HG02970 (cell line): ENCODE data around the gene DMD.

Experiments
- ATAC-seq: cut with Tn5 transposase; IDR thresholded peaks from one replicate; pipeline ENCODE4 v1.9.1; 2021; ENCODE audit warnings: mild to moderate bottlenecking, moderate library complexity, moderate number of reproducible peaks; ENCODE audit not compliant: unreplicated experiment, low FRiP score

The DMD gene

DNA sequence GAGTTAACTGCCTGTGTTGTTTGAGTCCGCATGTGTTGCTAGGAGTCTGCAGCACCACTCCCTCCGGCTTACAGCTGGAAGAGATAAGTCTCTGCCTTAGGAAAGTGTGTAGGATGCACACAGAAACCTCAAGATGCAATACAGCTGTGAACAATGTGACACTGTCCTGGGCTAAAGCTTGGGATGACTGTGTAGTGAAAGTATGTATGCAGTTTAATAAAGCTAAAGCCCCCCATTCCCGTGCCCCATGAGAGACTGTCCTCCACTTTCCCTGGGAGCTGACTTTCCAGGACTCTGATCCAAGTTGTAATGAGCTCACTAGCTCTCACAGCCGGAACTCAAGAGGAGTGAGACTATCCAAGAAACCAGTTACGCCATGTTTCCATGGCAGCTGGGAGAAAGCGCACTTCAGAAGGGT is 1982.9 kb downstream of the DMD start:
- ATAC-seq, result peak; percentile 7

- ATAC-seq, result no peak
These were observed 1984.1 kb downstream of the DMD start for GRCh38 chrX:31227250-31227649.

DNA sequence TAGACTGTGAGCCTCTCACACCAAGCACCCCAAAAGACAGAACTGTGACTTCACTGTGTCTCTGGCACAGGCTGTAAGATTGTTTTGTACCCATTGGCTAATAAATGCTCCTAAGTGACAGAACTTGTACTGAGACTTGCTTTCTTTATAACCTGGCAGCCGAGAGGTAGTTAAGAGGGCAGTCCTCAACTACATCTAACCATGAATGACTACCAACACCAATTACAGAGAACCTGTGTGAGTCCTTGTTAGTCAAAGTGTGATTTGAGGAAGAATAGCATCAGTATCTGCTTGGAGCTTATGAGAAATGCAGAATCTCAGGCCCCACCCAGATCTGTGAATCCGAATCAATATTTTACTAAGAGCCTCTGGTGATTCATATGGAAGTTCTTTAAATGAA is 1985.5 kb downstream of the DMD start:
- ATAC-seq, result no peak

- no peak for ATAC-seq
These were observed 1986.9 kb downstream of the DMD start for GRCh38 chrX:31224381-31225012.

DNA sequence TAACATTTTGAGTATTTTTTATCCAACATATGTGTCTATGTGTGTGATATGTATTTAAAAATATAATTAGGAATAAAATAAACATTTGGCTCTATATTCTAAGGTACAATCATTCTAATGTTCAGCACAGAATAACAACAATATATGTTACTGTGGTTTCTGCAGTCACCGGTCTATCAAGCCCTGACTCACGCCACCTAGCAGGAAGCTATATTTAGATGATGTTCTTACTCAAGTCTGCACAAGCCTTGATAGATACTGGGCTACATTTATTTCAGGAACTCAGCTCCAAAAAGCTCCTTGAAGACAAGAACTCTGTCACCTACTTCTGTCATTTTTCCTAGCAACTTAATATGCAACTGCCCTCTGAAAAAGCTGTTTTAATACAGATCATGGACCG is 1987.5 kb downstream of the DMD start:
- ATAC-seq, result peak; percentile 67

- no peak for ATAC-seq
These were observed 1988.4 kb downstream of the DMD start for GRCh38 chrX:31222946-31223345.

GRCh38 chrX:31219174-31219573 is 1992.2 kb downstream of the DMD start:
- no peak for ATAC-seq

DNA sequence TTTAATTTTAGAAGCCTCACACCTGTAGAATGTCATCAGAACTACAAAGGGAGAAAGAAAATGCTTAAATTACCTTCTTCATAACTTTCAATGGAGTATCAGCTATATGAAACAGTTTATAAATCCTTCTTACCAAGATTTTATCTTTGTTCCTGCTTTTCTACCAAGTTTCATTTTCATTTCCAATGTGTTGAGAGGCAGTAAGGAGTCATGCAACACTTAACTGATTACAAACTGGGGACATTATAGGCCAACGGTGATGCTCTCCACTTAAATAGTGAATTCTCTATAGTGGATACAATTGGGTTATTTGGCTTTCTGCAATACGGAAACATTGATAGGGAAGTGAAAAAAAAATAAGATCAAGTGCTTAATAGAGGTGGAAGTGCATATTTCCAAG is 1994.3 kb downstream of the DMD start:
- no peak for ATAC-seq

GRCh38 chrX:31215277-31215815 is 1996.0 kb downstream of the DMD start:
- no peak for ATAC-seq

DNA sequence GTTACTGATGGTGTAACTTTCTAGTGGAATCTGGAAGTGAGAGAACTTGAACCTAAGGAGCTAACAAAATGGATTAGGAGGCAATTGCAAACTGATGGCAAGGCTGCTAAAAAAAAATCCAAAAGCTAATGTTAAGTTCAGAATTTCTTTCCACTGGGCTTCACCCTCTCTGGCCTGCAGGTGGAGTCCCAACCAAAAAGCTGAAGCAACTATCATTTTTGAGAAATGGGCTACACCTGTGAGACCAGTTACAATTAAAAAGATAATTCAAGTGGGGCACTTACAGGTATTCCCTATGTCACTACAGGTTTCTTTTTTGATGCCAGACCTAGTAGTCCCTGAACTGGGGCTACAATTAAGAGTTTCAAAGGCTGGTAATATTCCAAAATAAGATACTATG is 1997.4 kb downstream of the DMD start:
- ATAC-seq, result no peak

DNA sequence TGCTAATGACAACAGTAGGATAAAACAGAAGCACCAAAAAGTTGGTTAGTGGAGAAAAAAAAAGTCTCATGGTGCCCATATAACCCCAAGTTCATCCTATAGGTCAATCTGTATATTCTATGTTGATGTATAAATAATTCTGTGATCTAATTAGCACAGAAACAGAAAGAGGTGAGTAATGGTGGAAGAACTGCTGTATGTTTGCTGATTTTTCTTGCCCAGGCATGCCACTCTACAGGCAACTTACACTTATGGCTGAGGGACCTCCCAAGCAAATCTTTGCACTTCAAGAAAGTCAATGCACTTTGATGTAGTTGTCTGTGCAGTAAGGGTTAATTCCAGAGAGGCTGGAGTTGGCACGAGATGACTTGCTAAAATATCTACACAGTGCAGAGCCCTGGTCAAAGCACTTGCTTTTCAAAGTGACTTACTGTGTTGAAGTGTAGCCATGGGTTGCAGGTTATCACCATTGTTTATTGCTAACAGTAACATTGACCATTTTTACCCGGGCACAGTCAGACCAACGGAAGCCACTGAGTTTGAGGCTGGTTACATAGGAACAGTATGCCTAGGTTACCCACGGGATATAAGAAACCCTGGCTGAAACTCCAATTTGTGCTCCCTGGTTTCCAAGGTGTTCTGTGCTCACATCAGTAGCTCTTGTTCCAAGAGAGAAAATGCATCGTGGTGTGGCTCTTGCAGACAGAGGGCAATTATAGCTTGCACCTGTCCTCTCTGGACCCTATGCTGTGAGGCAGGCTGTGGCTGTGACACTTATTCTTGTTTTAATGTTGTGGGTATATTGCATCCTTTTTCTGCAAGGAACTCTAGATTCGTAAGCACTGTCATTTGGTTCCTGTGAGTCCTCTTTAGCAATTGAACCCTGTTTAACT is 1998.2 kb downstream of the DMD start:
- no peak for ATAC-seq

DNA sequence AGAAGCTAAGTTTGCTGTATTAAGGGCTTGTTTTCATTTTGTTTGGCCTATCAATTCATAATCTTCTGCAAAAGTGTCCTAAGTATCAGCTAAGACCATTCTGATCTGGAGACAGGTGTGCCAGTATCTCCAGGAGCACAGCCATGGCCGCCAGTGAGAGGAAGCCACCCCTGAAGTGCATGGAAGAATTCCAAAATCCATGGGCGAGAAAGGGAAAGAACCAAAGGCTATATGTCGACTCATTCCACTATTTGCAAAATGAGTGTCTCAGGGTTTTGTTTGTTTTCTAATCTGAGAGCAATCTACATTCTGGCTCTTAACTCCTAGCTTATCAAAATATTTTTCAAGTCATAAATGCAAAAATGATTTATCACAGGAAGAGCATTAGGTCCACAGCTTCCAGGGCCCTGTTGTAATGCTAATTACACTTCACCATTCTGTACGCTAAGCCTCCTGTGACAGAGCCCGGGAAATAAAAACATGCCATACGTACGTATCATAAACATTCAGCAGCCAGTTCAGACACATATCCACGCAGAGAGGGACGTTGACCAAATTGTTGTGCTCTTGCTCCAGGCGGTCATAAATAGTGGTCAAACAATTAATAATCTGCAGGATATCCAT is 2002.2 kb downstream of the DMD start:
- ATAC-seq, result no peak

DNA sequence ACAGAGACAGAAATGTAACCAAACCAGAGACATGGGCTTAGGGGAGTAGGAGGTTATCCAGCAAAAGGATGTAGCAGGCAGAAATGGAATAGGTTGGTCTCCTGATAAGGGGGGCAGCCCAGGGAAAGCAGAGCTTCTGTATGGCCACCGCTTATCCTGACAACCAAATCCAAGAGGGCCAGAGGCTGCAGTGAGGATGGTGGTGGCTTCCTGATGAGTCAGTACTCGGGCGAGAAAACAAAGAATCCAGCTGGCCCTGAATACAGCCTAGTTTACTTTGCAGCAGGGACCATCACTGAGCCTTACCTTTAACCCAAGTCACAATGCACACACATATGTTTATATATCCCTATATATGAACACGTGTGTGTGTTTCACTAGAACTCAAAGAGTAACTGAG is 2009.8 kb downstream of the DMD start:
- ATAC-seq, result no peak

DNA sequence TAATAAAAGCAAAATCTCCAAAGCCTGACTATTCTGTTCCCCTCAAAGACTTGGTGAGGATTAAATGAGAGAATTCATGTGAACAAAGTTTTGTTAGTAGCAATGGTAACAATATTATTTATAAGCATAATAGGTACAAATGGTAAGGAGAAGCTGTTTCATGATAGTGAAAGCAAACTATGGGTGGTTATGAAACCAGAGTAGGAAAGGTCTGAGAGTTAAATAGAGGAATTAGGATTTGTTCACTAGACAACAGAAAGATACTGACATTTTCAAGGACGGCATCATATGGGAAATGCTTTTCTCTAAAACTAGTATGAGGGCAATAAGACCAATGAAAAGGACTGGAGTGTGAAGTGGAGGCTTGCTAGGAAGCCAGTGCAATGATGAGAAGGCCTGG is 2010.9 kb downstream of the DMD start:
- ATAC-seq, result no peak

- no peak for ATAC-seq
These were observed 2011.6 kb downstream of the DMD start for GRCh38 chrX:31199840-31200114.

- no peak for ATAC-seq
These were observed 2012.1 kb downstream of the DMD start for GRCh38 chrX:31199056-31199839.

GRCh38 chrX:31190221-31190975 is 2021.0 kb downstream of the DMD start:
- no peak for ATAC-seq

- no peak for ATAC-seq
These were observed 2024.5 kb downstream of the DMD start for GRCh38 chrX:31186693-31187338.

DNA sequence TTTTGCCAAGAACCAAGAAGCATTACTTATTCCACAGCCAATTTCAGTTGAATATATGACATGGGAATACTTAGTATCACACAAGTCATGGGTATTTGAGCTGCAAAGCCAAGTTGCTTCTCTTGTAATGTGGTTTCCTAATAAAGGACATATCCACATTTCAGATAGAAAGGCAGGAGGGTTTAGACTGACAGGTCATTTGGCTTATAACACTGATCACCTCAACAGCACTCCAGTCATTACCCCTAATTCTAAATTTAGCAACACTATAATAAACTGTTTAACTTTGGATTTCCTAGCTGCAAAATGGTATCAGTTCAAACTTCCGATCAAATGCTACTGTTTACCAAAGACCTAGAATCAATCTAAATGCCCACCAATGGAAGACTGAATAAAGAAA is 2025.5 kb downstream of the DMD start:
- ATAC-seq, result no peak
